Measurements from ENCODE around the gene KLHL6.
"Not testable (repeated sequence)": the region's sequence is repeated elsewhere in the genome, so short reads cannot be mapped to it uniquely, and the experiment has no call there.

KLHL6 gene

GRCh38 chr3:183579967-183580900, 24.7 kb upstream of the KLHL6 start:
- Histone ChIP-seq H3K36me3 (ENCODE audit: insufficient read depth, low read length) (no peaks in the 10 kb centered on the region), H3K9ac (ENCODE audit: low read depth, low read length) (no peak overlapping the region), H3K4me1 (ENCODE audit: insufficient read depth, low read length) (peaks cover 27% of the 10 kb centered on the region), H3K9me3 (ENCODE audit: control insufficient read depth, insufficient read depth, low read length) (no peaks in the 10 kb centered on the region)

GRCh38 chr3:183578179-183578578, 22.7 kb upstream of the KLHL6 start:
- peaks cover 11% of the 10 kb centered on the region for H3K4me1 ChIP-seq (ENCODE audit: insufficient read depth, low read length)
- H3K9me3 ChIP-seq (ENCODE audit: control insufficient read depth, insufficient read depth, low read length): no peaks in the 10 kb centered on the region
- no peak overlapping the region for H3K9ac ChIP-seq (ENCODE audit: low read depth, low read length)
- no peaks in the 10 kb centered on the region for H3K36me3 ChIP-seq (ENCODE audit: insufficient read depth, low read length)

GRCh38 chr3:183577346-183577745, 21.8 kb upstream of the KLHL6 start:
- H3K9ac ChIP-seq (ENCODE audit: low read depth, low read length): no peak overlapping the region
- H3K4me1 ChIP-seq (ENCODE audit: insufficient read depth, low read length): peaks cover 11% of the 10 kb centered on the region
- H3K36me3 ChIP-seq (ENCODE audit: insufficient read depth, low read length): no peaks in the 10 kb centered on the region
- H3K9me3 ChIP-seq (ENCODE audit: control insufficient read depth, insufficient read depth, low read length): no peaks in the 10 kb centered on the region

- Histone ChIP-seq H3K36me3 (ENCODE audit: insufficient read depth, low read length) (no peaks in the 10 kb centered on the region), H3K9ac (ENCODE audit: low read depth, low read length) (no peak overlapping the region), H3K9me3 (ENCODE audit: control insufficient read depth, insufficient read depth, low read length) (no peaks in the 10 kb centered on the region), H3K4me1 (ENCODE audit: insufficient read depth, low read length) (peaks cover 11% of the 10 kb centered on the region)
Measured at GRCh38 chr3:183576487-183577107, 21.1 kb upstream of the KLHL6 start.

GRCh38 chr3:183572935-183573334, 17.4 kb upstream of the KLHL6 start:
- peaks cover 11% of the 10 kb centered on the region for H3K4me1 ChIP-seq (ENCODE audit: insufficient read depth, low read length)
- H3K9me3 ChIP-seq (ENCODE audit: control insufficient read depth, insufficient read depth, low read length): no peaks in the 10 kb centered on the region
- H3K36me3 ChIP-seq (ENCODE audit: insufficient read depth, low read length): no peaks in the 10 kb centered on the region
- H3K9ac ChIP-seq (ENCODE audit: low read depth, low read length): no peak overlapping the region

GRCh38 chr3:183570191-183570590, 14.7 kb upstream of the KLHL6 start:
- H3K9me3 ChIP-seq (ENCODE audit: control insufficient read depth, insufficient read depth, low read length); H3K4me1 ChIP-seq (ENCODE audit: insufficient read depth, low read length); H3K9ac ChIP-seq (ENCODE audit: low read depth, low read length); H3K36me3 ChIP-seq (ENCODE audit: insufficient read depth, low read length): not testable (repeated sequence)

- H3K4me1 ChIP-seq (ENCODE audit: insufficient read depth, low read length): 0 out of 2 replicates have a peak, but pooled peaks cover 4% of the 10 kb centered on the region
- H3K36me3 ChIP-seq (ENCODE audit: insufficient read depth, low read length): no peaks in the 10 kb centered on the region
- no peak overlapping the region for H3K9ac ChIP-seq (ENCODE audit: low read depth, low read length)
- no peaks in the 10 kb centered on the region; the same call in 1 of the 2 replicates for H3K9me3 ChIP-seq (ENCODE audit: control insufficient read depth, insufficient read depth, low read length)
Measured at GRCh38 chr3:183566880-183567279, 11.4 kb upstream of the KLHL6 start.

- H3K4me1 ChIP-seq (ENCODE audit: insufficient read depth, low read length): 0 out of 2 replicates have a peak, but pooled peaks cover 4% of the 10 kb centered on the region
- no peaks in the 10 kb centered on the region for H3K36me3 ChIP-seq (ENCODE audit: insufficient read depth, low read length)
- no peak overlapping the region for H3K9ac ChIP-seq (ENCODE audit: low read depth, low read length)
- no peaks in the 10 kb centered on the region; the same call in 1 of the 2 replicates for H3K9me3 ChIP-seq (ENCODE audit: control insufficient read depth, insufficient read depth, low read length)
Measured at GRCh38 chr3:183564046-183564445, 8.5 kb upstream of the KLHL6 start.

GRCh38 chr3:183563536-183563874, 8.0 kb upstream of the KLHL6 start:
- Histone ChIP-seq H3K9me3 (ENCODE audit: control insufficient read depth, insufficient read depth, low read length) (no peaks in the 10 kb centered on the region; the same call in 1 of the 2 replicates), H3K4me1 (ENCODE audit: insufficient read depth, low read length) (0 out of 2 replicates have a peak, but pooled peaks cover 4% of the 10 kb centered on the region), H3K36me3 (ENCODE audit: insufficient read depth, low read length) (no peaks in the 10 kb centered on the region), H3K9ac (ENCODE audit: low read depth, low read length) (no peak overlapping the region)

- Histone ChIP-seq H3K9me3 (ENCODE audit: control insufficient read depth, insufficient read depth, low read length) (no peaks in the 10 kb centered on the region; the same call in 1 of the 2 replicates), H3K4me1 (ENCODE audit: insufficient read depth, low read length) (0 out of 2 replicates have a peak, but pooled peaks cover 4% of the 10 kb centered on the region)
Measured at GRCh38 chr3:183560607-183561006, 5.1 kb upstream of the KLHL6 start.

GRCh38 chr3:183558495-183558894, 3.0 kb upstream of the KLHL6 start:
- Histone ChIP-seq H3K9ac (ENCODE audit: low read depth, low read length) (no peak overlapping the region), H3K4me1 (ENCODE audit: insufficient read depth, low read length) (peaks cover 13% of the 10 kb centered on the region), H3K9me3 (ENCODE audit: control insufficient read depth, insufficient read depth, low read length) (no peaks in the 10 kb centered on the region), H3K36me3 (ENCODE audit: insufficient read depth, low read length) (no peaks in the 10 kb centered on the region)

More at GRCh38 chr3:183560607-183561006, 5.1 kb upstream of the KLHL6 start:
- Histone ChIP-seq H3K9ac (ENCODE audit: low read depth, low read length) (no peak overlapping the region), H3K36me3 (ENCODE audit: insufficient read depth, low read length) (no peaks in the 10 kb centered on the region)

GRCh38 chr3:183556722-183557121, 1.2 kb upstream of the KLHL6 start:
- Histone ChIP-seq H3K9ac (ENCODE audit: low read depth, low read length) (no peak overlapping the region), H3K36me3 (ENCODE audit: insufficient read depth, low read length) (no peaks in the 10 kb centered on the region), H3K4me1 (ENCODE audit: insufficient read depth, low read length) (peaks cover 13% of the 10 kb centered on the region), H3K9me3 (ENCODE audit: control insufficient read depth, insufficient read depth, low read length) (no peaks in the 10 kb centered on the region)

- H3K36me3 ChIP-seq (ENCODE audit: insufficient read depth, low read length): no peaks in the 10 kb centered on the region
- no peaks in the 10 kb centered on the region for H3K9me3 ChIP-seq (ENCODE audit: control insufficient read depth, insufficient read depth, low read length)
- no peak overlapping the region for H3K9ac ChIP-seq (ENCODE audit: low read depth, low read length)
- peaks cover 13% of the 10 kb centered on the region for H3K4me1 ChIP-seq (ENCODE audit: insufficient read depth, low read length)
Measured at GRCh38 chr3:183554377-183554776, 1.1 kb downstream of the KLHL6 start.

GRCh38 chr3:183553334-183554026, 2.0 kb downstream of the KLHL6 start:
- Histone ChIP-seq H3K4me1 (ENCODE audit: insufficient read depth, low read length) (peaks cover 16% of the 10 kb centered on the region), H3K36me3 (ENCODE audit: insufficient read depth, low read length) (no peaks in the 10 kb centered on the region), H3K9me3 (ENCODE audit: control insufficient read depth, insufficient read depth, low read length) (no peaks in the 10 kb centered on the region), H3K9ac (ENCODE audit: low read depth, low read length) (no peak overlapping the region)

All from ES-I3 (cell line).